Activated gamma-delta T cell (primary cell): ENCODE results near the gene TMC4.
A peak's percentile ranks its signal among the peaks of the same experiment; 100 is the strongest.

Experiments used
- DNase-seq: peaks from one replicate; lab custom pipeline; 2025; lab: John Stamatoyannopoulos, UW

The TMC4 gene

DNA sequence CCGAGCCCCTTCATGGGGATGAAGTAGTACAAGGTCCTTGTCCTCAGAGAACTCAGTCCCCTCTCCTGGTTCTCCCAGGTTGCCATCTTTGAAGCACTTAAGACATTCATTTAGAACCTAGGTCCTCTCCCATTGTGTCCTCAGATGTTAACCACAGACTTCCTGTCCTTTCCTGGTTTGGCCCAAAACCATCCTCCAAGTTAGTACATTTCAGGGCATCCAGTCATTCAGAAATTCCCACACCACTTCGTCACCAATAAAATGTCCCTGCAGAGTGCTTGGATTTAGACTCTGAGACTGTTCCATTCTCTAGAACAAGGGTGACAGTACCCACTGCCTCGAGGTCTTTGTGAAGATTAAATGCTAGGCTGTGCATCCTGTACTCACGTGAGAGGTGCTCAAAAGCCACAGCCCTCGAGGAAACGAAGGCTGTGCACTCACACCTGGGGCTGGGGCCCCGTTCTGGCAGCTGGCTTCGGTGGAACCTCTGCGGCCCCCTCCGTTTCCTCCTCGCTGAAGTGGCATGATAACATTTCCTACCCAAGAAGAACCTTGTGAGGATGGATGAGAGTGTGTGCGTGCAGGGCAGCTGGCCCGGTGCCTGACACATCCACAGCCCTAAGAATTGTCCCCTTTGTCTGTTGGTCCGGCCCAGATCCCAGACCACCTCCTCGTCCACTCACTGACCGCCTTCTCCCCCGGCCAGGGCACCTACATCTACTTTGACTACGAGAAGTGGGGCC is 18.2 kb downstream of the TMC4 start:
- no peak for DNase-seq

DNA sequence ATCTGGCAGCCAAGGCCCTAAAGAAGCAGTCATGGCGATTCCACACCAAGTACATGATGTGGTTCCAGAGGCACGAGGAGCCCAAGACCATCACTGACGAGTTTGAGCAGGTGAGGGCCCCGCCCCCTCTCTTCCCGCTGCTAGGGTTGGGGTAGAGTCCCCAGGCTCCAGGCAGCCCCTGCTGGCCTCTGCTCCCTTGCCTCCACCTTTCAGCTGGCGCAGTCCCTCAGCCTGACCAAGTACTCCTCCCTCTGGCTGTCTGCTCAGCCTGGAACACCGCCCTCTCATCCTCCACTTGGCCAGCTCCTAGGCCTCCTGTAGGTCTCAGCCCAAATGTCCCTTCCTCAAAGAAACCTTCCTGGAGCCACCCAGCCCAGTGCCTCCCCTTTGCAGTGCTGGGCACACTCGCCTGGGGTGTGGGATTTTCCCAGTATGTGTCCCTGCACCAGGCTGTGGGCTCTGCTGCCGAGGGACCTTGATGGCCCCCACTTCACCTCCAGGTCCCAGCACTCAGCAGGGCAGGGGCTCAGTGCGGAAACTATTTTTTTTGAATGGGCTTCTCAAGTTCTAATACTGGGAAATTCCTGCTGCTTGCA is 19.1 kb downstream of the TMC4 start:
- no peak for DNase-seq

DNA sequence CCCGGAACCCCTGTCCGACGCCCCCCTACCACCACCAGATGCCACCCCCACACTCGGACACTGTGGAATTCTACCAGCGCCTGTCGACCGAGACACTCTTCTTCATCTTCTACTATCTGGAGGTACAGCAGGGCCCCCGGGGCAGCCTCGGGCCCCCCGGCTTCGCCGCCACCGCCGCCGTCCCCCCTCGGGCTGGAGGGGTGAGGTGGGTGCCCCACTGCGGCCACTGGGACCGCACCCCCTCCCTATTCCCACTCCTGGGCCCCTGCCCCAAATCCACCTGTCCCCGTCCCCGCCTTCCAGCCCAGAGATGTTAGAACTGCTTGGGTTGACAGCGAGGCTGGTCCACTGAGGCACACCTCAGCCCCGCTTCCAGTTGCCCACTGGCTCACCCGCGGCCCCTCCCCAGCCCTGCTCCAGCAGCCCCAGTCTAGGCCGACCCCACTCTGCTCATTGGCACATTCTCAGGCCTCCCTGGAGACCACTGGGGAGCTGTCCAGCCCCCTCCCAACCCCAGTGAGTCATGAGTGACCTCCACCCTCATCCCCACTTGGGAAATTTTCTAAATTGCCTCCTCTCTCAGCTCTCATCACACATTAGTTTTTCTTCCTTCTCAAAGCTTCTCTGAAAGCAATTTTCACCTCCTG is 20.0 kb downstream of the TMC4 start:
- DNase-seq = no peak

DNA sequence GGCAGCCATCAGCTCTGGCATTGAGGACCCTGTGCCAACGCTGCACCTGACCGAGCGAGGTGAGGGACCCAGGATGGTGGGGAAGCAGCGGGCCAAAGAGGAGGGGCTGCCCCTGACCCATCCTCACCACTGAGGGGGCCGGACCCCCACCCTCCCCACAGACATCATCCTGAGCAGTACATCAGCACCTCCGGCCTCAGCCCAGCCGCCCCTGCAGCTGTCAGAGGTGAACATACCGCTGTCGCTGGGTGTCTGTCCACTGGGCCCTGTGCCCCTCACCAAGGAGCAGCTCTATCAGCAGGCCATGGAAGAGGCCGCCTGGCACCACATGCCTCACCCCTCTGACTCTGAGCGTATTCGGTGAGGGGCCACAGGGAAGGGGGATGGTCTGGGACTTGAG is 20.7 kb downstream of the TMC4 start:
- DNase-seq = no peak

DNA sequence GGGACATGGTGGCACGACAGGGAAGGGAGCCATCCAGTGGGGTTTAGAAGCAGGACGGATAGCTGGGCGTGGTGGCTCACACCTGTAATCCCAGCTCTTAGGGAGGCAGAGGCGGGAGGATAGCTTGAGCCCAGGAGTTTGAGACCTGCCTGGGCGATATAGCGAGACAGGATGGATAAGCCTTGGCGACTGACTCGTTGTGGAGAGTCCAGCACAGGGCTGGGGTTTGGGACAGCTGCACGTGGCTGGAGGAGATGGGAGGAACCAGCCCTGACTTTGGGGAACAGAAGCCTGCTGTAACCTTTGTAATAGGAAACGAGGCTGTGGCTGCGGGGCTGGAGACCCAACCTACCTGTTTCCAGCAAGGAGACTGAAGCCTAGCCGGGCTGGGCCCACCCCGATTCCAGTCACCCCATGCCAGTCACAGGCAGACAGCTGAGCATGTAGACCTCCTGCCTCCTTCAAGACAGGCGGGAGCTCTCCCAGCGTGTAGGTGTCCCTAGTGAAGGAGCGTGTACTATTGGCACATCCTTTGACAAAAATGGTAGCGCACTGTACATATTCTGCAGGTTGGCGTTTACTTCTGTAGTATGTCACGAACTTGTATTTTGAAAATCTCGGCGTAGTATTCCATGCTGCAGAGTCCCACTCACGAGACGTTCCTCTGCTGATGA is 21.5 kb downstream of the TMC4 start:
- no peak for DNase-seq

DNA sequence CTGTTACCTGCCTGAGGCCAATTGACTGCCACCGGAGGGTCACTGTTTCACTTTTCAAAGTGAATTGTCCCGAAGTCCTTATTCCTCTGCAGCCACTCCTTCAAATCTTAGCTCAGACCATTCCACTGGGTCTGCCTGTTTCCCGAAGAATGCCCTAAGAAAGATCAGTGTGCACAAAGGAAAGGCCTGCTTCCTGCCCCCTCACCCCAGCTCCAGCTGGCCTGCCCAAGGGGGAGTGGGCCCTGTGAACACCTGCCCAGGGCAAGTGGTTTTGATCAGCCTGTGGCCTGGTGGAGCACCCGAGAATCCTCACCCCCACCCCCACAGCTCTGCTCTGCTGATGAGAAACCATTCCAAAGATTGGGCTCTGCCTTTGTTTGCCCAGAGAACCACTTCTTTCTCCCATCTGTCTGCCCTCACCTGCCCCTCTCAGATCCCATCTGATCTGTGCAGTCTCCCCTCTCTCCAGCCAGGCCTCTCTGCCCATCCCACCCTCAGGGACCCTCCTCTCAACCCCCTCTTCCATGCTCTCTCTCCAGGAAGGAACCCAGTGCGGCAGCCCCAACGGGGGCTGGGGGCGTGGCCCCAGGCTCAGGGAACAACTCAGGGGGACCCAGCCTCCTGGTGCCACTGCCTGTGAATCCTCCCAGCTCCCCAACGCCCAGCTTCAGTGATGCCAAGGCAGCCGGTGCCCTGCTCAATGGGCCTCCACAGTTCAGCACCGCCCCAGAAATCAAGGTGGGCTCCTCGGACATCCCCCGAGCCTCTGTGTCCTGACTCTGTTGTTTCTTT is 23.7 kb downstream of the TMC4 start:
- no peak for DNase-seq

DNA sequence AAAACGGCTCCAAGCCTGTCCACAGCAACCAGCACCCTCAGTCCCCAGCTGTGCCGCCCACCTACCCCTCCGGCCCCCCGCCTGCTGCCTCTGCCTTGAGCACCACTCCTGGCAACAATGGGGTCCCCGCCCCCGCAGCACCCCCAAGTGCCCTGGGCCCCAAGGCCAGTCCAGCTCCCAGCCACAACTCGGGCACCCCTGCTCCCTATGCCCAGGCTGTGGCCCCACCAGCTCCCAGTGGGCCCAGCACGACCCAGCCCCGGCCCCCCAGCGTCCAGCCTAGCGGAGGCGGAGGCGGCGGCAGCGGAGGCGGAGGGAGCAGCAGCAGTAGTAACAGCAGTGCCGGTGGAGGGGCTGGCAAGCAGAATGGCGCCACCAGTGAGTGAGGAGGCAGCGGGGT is 24.8 kb downstream of the TMC4 start:
- no peak for DNase-seq

DNA sequence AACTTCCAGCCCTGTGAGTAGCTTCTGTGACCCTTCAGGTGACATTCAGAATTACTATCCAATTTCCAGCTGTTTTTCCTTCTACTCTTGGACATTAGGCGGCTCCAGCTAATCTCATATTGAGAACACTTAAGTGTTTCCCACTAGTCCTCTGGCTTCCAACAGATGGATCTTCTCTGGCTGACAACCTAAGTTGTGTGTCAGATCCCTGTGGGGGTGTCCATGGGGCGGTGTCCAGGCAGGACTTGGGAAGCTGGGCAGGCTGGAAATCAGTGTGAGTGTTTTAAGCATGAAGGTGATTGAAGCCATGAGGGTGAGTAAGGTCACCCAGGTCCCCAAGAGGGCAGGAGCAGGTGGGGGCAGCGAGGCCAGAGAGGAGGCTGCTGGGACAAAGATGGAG is 25.3 kb downstream of the TMC4 start:
- no peak for DNase-seq

DNA sequence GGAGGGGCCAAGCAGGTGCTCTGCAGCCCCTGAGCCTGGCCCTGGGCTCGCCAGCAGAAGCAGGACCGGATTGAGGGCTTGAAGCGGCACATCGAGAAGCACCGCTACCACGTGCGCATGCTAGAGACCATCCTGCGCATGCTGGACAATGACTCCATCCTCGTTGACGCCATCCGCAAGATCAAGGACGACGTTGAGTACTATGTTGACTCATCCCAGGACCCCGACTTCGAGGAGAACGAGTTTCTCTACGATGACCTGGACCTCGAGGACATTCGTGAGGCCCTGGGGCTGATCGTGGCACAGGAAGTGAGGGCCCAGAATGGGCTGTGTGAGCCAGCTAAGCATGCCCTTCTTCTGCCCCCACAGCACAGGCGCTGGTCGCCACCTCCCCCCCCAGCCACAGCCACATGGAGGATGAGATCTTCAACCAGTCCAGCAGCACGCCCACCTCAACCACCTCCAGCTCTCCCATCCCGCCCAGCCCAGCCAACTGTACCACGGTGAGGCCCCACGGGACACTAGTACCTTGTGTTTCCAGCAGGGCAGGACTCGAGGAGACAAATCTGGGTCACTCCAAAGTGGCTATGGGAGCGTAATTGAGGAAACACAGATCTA is 27.3 kb downstream of the TMC4 start:
- DNase-seq = no peak

DNA sequence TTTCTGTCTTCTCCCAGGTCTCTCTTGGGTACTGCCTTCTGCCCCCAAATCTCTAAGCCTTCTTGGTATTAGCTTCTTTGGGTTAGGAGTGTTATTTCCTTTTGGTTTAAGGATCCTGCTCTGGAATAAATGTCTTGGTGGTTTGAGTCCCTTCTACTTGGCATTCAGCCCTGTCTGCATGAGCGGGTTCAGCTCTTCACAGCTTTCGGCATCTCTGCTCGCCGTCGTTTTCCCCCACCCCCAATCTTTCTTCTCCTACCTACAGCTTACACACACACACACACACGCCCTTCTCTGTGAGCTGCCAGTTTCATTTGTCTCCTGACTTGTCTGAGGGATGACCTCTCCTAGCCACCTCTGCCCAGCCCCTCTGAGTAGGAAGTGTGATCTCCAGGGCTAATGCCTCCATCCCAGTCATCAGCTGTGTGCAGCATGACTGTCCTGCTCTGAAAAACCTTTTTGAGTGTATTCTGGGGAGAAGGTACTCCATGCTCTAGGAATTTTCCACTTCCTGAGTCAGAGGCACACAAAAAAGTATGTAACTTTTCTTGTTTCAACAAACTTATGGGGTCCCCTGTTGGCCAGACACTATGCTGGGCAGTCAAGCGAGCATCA is 30.7 kb downstream of the TMC4 start:
- DNase-seq = no peak

DNA sequence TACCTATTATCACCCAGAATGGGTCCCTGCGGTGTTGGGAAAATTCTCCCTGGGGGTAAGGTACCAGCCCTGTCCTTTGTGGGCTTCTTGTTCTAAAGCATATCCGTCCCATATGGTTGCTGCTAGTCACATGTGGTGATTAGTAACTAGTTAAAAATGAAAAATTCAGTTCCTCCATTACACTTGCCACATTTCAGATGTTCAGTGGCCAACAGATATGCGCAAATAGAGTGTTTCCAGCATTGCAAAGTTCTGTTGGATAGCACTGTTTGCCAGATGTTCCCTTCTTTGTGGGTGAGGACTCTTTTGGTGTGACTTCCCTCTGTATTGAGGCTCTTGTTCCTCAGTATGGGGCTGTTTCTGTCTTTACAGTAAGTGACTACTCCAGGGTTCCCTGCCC is 31.6 kb downstream of the TMC4 start:
- DNase-seq = no peak

DNA sequence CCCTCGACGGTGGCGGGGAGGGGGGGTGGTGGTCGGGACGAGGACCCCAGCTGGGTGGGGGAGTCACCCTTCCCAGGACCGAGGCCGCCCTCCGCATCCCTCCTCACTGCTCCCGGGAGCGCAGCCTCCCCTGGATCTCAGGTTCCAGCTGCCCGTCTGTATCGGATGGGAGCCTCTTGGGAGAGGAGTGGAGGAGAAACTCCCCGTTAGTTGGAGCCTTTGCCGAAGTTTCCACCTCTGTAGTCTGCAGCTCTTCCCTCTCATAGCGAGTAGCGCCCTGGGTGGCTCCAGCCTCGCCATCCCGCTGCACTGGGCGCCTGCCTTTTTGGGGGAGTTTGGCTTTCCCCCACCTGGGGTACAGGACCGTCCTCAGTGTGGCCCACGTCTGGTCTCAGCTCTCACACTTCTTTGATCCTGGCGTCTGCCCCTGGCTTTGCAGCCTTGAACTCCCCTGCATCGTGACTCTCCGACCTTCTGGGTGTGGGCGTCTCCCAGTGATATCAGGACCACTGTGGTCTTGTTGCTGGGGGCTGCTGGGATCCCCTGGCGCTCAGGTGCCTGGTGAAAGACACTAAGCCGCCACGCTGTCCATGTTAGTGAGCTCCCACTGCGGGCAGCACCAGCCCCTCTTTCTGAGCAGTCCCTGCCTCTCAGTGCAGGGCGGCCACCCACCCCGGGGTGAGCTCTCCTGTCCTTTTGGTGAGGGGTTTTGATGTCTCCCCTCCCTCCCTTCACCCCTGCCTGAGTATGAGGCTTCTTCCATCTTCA is 34.3 kb downstream of the TMC4 start:
- no peak for DNase-seq

DNA sequence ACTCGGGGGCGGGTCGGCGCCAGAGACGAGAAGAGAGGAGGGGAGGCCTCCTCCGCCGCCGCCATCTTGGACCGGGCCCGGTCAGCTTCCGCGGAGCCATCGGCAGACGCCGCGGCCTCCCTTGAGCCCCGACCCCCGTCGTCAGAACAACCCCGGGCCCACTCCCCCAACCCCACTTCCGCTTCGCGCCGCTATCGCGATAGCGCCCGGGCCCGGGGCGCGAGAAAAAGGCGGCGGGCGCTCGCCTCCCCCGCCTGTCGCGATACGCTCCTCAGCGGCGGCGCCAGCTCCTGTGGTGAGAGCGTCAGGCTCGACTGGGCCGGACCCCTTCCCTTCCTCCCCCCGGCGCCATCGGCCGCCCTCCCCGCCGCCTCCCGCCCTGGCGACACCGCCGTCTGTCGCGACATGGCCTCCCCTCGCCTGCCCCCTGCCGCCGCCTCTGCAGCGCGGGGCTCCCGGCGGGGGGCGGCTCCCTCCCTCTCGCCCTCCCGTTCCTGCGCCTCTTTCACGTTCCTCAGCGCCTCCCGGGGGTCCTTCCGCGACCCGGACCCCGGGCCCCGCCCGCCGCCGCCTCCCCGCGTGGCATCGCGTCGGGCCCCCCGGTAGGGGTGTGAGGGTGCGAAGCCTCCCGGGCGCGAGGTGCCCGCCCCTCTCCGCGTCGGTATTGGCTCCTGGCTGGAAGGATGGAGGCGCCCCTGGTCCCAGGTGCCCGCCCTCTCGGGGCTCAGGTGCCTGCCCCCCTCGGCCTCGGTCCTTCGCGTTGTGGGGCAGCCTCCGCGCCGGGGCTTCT is 35.1 kb downstream of the TMC4 start, which contains the start of gene CNOT3:
CNOT3 (plus strand) TSS at position 64 of the 790 bp plus-strand sequence. CDS start 5,217 bp downstream, outside the sequence.
- DNase-seq = peak; percentile 44

DNA sequence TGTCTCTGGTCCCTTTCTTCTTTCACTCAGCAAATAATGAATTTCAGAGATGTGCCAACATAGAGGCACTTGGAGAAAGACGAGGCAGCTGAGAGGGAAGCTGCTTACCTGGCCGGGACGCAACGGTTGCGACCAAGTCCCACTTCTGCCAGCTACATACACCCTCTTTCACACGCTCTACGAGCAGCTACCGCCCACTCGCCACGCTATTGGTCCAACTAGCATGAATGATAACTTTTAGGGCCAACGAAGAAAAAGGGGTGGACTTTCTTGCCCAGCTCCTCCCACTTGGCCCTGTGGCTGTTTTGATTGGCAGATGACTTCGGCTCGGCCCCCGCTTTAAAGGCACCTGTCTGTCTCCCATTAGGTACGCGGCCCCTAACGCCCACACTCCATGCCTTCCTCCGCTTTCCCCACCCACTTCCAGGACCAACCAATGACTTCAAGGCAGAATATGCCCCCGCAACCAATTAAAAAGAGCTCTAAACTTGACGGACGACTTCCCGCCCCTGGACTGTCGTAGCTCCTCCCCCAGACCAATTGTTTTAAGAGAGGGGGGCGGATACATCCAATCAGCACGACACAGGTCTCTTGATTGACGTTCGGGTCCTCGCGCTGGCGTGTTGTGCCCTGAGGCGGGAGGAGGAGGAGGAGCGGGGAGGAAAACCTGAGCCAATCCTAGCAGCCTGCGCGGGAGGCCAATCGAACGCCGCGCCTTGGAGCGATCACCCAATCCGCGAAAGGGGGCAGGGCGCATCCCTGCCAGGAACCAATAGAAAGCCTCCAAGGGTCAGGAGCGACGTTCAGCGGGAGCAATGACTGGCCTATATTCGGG is 35.9 kb downstream of the TMC4 start:
- DNase-seq = peak; percentile 94

DNA sequence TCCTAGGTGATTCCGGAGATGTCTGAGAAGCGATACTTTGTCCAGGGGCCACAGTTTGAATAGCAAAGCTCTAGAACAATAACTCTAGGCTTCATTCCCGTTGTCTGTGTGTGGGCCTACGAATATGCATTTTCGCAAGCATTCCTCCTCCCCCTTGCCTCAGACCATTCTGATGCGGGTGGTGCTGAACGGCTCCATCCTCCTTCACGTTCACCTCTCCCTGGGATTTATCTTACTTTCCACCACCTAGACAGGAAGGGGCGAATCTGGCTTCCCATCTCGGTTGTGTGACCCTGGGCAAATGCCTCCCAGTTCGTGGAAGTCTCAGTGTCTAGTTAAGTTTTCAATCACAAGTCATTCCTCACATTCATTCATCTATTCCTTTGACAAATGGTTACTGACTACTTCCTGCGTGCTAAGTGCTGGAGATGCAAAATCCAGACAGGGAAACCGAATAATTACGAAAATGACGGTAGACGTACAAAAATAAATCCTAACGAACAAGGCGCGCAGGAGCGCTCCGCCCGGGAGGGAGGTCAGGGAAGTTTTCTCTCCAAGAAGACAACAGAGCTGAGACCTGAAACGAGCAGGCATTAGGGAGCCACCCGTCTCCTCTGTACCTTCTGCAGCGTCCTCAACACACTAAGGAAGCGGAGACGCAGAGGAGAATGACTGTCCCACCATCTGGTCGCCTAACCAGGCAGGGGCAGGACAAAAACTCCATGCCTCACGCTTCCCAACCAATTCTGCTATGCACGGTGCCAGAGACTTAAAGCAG is 36.7 kb downstream of the TMC4 start:
- DNase-seq = no peak

DNA sequence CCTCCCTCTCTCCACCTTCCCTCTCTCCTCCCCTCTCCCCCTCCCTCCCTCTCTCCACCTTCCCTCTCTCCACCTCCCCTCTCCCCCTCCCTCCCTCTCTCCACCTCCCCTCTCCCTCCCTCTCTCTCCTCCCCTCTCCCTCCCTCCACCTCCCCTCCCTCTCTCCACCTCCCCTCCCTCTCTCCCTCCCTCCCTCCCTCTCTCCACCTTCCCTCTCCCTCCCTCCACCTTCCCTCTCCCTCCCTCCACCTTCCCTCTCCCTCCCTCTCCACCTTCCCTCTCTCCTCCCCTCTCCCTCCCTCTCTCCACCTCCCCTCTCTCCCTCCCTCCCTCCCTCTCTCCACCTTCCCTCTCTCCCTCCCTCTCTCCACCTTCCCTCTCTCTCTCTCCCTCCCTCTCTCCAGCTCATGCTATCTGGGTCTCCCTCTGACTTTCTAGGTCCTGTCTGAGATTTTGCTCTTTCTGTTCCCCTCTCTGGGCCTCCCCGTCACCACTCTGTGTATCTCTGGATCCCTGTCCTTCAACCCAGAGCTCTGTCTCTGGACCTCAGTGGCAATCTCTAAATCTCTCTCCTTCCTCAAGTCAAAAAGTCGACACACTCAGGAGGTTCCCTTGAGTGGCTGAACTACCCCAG is 38.9 kb downstream of the TMC4 start:
- no peak for DNase-seq

DNA sequence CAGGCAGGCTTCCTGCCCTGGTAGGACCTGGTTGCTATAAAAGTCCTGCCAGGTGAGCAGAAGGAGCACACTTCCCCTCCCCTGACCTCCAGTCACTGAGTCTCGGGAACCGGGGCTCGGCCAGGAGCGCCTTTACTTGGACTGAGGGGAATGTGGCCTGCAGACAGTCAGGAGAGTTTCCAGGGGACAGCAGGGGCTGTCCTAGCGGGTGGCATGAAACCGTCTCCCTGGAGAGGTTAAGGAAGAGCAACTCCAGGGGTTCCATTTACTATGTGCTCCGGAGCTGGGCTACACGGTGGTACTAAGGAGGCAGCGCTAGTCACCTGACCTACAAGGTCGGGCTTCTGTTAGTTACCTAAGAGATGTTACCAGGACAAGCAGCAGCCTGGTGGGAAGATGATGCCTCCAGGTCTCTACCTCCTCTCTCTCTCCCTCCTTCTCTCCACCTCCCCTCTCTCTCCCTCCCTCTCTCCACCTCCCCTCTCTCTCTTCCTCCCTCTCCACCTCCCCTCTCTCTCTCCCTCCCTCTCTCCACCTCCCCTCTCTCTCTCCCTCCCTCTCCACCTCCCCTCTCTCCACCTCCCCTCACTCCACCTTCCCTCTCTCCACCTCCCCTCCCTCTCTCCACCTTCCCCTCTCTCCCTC is 39.5 kb downstream of the TMC4 start:
- DNase-seq = no peak
